ENCODE results near the gene TMEM163. TPM values are rescaled to one million over a fixed set of nuclear protein-coding genes. Genes with fewer than 3 reads are reported as not detected.

The TMEM163 gene
- total RNA-seq, 2 donors from 2014 or later = 0.24 TPM; not detected in 1

GRCh38 chr2:134667541-134667940 is 51.3 kb downstream of the TMEM163 start:
- Mint-ChIP-seq H3K27me3 (ENCODE audit: insufficient read depth) (peaks cover 94% of the 10 kb centered on the region), H3K9me3 (no peaks in the 10 kb centered on the region), H3K27ac (no peak overlapping the region), H3K4me3 (no peak overlapping the region), H3K4me1 (no peaks in the 10 kb centered on the region), H3K36me3 (ENCODE audit: low read depth) (no peaks in the 10 kb centered on the region)
- Histone ChIP-seq H3K4me1 (ENCODE audit: control insufficient read depth, insufficient read depth, low read length) (no peaks in the 10 kb centered on the region), H3K4me3 (ENCODE audit: low read length) (no peak overlapping the region), H3K36me3 (ENCODE audit: control insufficient read depth, insufficient read depth, low read length) (no peaks in the 10 kb centered on the region), H3K27me3 (ENCODE audit: control insufficient read depth, insufficient read depth, low read length, poor library complexity, severe bottlenecking) (peaks cover 98% of the 10 kb centered on the region), H3K9me3 (ENCODE audit: control insufficient read depth, low read length) (no peaks in the 10 kb centered on the region), H3K9ac (ENCODE audit: extremely low read depth, low read length, poor library complexity, severe bottlenecking) (no peak overlapping the region), H3K27ac (ENCODE audit: low read depth, low read length) (no peak overlapping the region)
- WGBS, 2 experiments (ENCODE audit: insufficient coverage in 1 of 2, insufficient read length in 1 of 2) = 94% methylated on average over 2 of the region's 2 CpGs; no CpG with 5 or more reads in 1 of the 2 experiments
- DNase-seq = no peak
- no peak for TF ChIP-seq CTCF (conservative IDR thresholded peaks at IDR 0.05)

GRCh38 chr2:134667081-134667480 is 51.7 kb downstream of the TMEM163 start:
- Mint-ChIP-seq H3K9me3 (no peaks in the 10 kb centered on the region), H3K27me3 (ENCODE audit: insufficient read depth) (peaks cover 97% of the 10 kb centered on the region), H3K4me1 (no peaks in the 10 kb centered on the region), H3K27ac (no peak overlapping the region), H3K36me3 (ENCODE audit: low read depth) (no peaks in the 10 kb centered on the region), H3K4me3 (no peak overlapping the region)
- no peak overlapping the region for H3K9ac ChIP-seq (ENCODE audit: extremely low read depth, low read length, poor library complexity, severe bottlenecking)
- H3K36me3 ChIP-seq (ENCODE audit: control insufficient read depth, insufficient read depth, low read length) = no peaks in the 10 kb centered on the region
- no peak overlapping the region for H3K27ac ChIP-seq (ENCODE audit: low read depth, low read length)
- TF ChIP-seq CTCF (conservative IDR thresholded peaks at IDR 0.05) = no peak
- no peaks in the 10 kb centered on the region for H3K9me3 ChIP-seq (ENCODE audit: control insufficient read depth, low read length)
- H3K4me1 ChIP-seq (ENCODE audit: control insufficient read depth, insufficient read depth, low read length) = no peaks in the 10 kb centered on the region
- WGBS, 2 experiments (ENCODE audit: insufficient coverage in 1 of 2, insufficient read length in 1 of 2) = 86 to 91% methylated on average over 2 to 4 of the region's 4 CpGs
- no peak for DNase-seq
- H3K27me3 ChIP-seq (ENCODE audit: control insufficient read depth, insufficient read depth, low read length, poor library complexity, severe bottlenecking) = peaks cover 100% of the 10 kb centered on the region
- no peak overlapping the region for H3K4me3 ChIP-seq (ENCODE audit: low read length)

- peaks cover 100% of the 10 kb centered on the region for H3K27me3 ChIP-seq (ENCODE audit: control insufficient read depth, insufficient read depth, low read length, poor library complexity, severe bottlenecking)
- DNase-seq = no peak
- Mint-ChIP-seq H3K27me3 (ENCODE audit: insufficient read depth) (peaks cover 99% of the 10 kb centered on the region), H3K27ac (no peak overlapping the region), H3K4me1 (no peaks in the 10 kb centered on the region), H3K36me3 (ENCODE audit: low read depth) (no peaks in the 10 kb centered on the region), H3K9me3 (no peaks in the 10 kb centered on the region), H3K4me3 (no peak overlapping the region)
- H3K4me1 ChIP-seq (ENCODE audit: control insufficient read depth, insufficient read depth, low read length) = no peaks in the 10 kb centered on the region
- no peak for TF ChIP-seq CTCF (conservative IDR thresholded peaks at IDR 0.05)
- H3K27ac ChIP-seq (ENCODE audit: low read depth, low read length) = no peak overlapping the region
- no peaks in the 10 kb centered on the region for H3K36me3 ChIP-seq (ENCODE audit: control insufficient read depth, insufficient read depth, low read length)
- H3K9ac ChIP-seq (ENCODE audit: extremely low read depth, low read length, poor library complexity, severe bottlenecking) = no peak overlapping the region
- WGBS, 2 experiments (ENCODE audit: insufficient coverage in 1 of 2, insufficient read length in 1 of 2) = 77 to 88% methylated on average over 3 to 7 of the region's 7 CpGs
- no peak overlapping the region for H3K4me3 ChIP-seq (ENCODE audit: low read length)
- no peaks in the 10 kb centered on the region for H3K9me3 ChIP-seq (ENCODE audit: control insufficient read depth, low read length)
These were observed 52.9 kb downstream of the TMEM163 start for GRCh38 chr2:134665727-134666506.
